ENCODE data around the gene LSP1. TPM values are rescaled to one million over a fixed set of nuclear protein-coding genes. Genes with fewer than 3 reads are reported as not detected.

Gene LSP1
- total and polyA plus RNA-seq, 12 donors, result 4.0 to 1,341 (median 278) TPM

DNA sequence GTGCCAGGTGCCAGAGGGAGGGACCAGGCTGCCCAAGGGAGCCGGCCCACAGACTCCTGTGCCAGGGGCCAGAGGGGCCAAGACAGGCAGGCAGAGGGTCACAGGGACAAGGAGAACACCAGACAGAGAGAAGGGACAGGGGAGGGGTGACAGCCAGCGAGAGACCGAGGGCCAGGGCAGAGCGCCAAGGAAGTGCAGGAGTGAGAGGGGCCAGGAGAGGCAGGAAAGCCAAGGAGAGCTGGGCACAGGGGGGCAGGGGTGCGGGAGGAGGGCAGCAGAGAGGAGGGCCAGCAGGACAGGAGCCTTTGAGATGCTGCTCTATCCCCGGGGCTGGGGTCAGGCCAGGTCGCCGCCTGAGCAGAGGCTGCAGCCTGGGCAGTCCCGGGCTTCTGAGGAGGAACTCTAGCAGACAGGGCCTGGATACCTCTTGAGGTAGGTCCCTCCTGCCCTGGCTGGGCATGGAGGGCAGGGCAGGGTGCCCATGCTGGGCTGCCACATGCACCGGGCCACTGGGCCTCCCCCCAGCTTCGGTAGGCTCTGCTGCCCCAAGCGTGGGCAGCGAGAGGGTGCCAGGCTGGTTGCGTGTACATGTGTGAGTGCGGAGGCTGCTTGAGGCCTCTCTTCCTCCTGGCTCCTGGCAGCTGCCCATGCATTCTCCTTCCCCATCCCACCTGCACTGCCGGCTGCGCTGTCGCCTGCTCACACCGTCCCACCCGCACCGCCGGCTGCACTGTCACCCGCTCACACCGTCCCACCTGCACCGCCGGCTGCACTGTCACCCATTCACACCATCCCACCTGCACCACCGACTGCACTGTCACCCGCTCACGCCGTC lies 12.2 kb downstream of the LSP1 start:
- H3K27me3 ChIP-seq, result no peaks in the 10 kb centered on the region
- no peaks in the 10 kb centered on the region for H3K36me3 ChIP-seq (replicated peaks in 1 of 2)
- H3K27ac ChIP-seq, result peak overlapping the region; percentile 78 to 97 (median 88)
- H3K4me1 ChIP-seq (replicated peaks in 1 of 2), result peaks cover 31 to 58% of the 10 kb centered on the region in 2 donors
- no peaks in the 10 kb centered on the region for H3K9me3 ChIP-seq (replicated peaks in 1 of 3)
- TF ChIP-seq POLR2A (IDR thresholded peaks at IDR 0.05), result peak in 1 of 2 donors; percentile 60
- TF ChIP-seq, protein P1, sequence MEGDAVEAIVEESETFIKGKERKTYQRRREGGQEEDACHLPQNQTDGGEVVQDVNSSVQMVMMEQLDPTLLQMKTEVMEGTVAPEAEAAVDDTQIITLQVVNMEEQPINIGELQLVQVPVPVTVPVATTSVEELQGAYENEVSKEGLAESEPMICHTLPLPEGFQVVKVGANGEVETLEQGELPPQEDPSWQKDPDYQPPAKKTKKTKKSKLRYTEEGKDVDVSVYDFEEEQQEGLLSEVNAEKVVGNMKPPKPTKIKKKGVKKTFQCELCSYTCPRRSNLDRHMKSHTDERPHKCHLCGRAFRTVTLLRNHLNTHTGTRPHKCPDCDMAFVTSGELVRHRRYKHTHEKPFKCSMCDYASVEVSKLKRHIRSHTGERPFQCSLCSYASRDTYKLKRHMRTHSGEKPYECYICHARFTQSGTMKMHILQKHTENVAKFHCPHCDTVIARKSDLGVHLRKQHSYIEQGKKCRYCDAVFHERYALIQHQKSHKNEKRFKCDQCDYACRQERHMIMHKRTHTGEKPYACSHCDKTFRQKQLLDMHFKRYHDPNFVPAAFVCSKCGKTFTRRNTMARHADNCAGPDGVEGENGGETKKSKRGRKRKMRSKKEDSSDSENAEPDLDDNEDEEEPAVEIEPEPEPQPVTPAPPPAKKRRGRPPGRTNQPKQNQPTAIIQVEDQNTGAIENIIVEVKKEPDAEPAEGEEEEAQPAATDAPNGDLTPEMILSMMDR (IDR thresholded peaks at IDR 0.05), result no peak
- peak in 6 of 7 donors; percentile 76 to 88 (median 86) for DNase-seq
- H3K4me3 ChIP-seq, result peak overlapping the region in 3 of 4 donors; percentile 29 to 60 (median 58)
- intact Hi-C loops (cut with DNase I), result no loop called here
- 33 to 63% (median 49%) methylated on average over 23 to 30 of the region's 30 CpGs for WGBS, 4 donors

DNA sequence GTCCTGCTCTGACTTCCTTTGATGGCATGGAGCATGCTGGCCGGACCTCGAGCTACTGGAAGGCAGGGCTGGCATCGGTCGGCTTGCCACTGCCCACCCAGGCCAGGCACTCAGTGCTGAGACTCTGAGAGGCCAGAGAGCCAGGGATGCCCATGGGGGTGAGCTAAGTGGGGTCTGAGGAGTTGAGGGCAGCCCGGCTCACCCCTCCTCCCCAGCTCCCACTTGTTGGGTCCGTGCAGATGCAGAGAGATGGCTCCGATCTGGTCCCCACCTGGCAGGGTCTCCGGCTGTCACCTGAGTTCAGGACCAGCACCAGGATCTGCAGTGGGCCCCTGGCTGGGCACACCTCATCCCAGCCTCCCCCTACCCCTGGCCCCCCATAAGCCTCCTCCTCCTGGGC lies 13.3 kb downstream of the LSP1 start:
- Histone ChIP-seq H3K27ac (peak overlapping the region; percentile 78 to 97 (median 88)), H3K36me3 (replicated peaks in 1 of 2) (no peaks in the 10 kb centered on the region), H3K27me3 (no peaks in the 10 kb centered on the region), H3K4me1 (replicated peaks in 1 of 2) (peaks cover 38 to 62% of the 10 kb centered on the region in 2 donors), H3K9me3 (replicated peaks in 1 of 3) (no peaks in the 10 kb centered on the region), H3K4me3 (peak overlapping the region in 2 of 4 donors; percentile 58 to 60)
- intact Hi-C loops (cut with DNase I), result no loop called here
- peak in 2 of 7 donors; percentile 45 to 50 for DNase-seq
- WGBS, 4 donors, result 44 to 60% (median 54%) methylated on average over 4 to 8 of the region's 8 CpGs
- TF ChIP-seq, protein P1 (IDR thresholded peaks at IDR 0.05), result no peak
- TF ChIP-seq POLR2A (IDR thresholded peaks at IDR 0.05), result no peak

DNA sequence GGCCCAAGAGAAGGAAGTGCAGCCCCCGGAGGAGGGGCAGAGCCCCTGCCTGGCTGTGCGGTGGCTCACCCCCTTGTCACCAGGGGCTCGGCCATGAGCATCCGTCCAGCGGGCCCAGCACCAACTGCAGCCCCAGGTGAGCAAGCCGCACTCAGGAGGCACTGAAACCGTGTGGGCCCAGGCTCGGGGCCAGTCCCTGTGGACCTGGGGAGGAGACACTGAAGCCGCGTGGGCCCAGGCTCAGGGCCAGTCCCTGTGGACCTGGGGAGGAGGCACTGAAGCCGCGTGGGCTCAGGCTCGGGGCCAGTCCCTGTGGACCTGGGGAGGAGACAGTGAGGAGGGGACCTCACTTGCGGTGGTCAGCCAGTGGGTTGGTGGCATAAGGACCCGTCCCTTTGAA lies 13.9 kb downstream of the LSP1 start:
- TF ChIP-seq, protein P1 (IDR thresholded peaks at IDR 0.05), result peak in 1 of 6 experiments; percentile 10
- TF ChIP-seq POLR2A (IDR thresholded peaks at IDR 0.05), result peak in 1 of 2 donors; percentile 36
- no peaks in the 10 kb centered on the region for H3K27me3 ChIP-seq
- peak in 2 of 7 donors; percentile 62 to 63 for DNase-seq
- no peaks in the 10 kb centered on the region for H3K9me3 ChIP-seq (replicated peaks in 1 of 3)
- intact Hi-C loops (cut with DNase I), result no loop called here
- 30 to 60% (median 46%) methylated on average over 3 to 15 of the region's 15 CpGs for WGBS, 4 donors
- peak overlapping the region in 2 of 4 donors; percentile 14 to 60 for H3K4me3 ChIP-seq
- H3K4me1 ChIP-seq (replicated peaks in 1 of 2), result peaks cover 39 to 66% of the 10 kb centered on the region in 2 donors
- H3K27ac ChIP-seq, result peak overlapping the region; percentile 19 to 97 (median 88)
- H3K36me3 ChIP-seq (replicated peaks in 1 of 2), result no peaks in the 10 kb centered on the region

DNA sequence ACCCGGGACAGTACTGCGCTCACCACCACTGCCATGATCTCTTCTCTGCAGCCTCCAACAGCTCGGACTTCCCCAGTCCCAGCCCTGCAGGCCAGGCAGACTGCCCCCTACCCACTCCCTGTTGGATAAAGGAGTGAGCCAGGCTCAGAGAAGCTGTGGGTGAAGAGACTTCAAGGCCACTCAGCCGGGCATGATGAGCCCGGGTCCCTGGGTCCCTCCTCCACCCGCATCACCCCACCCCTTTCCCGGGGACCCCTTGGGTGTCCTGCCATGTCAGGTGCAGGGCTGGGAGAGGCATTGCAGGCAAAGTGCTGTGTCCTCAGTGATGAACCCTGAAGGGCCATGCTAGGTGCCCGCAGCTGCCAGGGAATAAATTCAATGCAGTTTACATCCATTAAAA lies 14.5 kb downstream of the LSP1 start:
- no peaks in the 10 kb centered on the region for H3K27me3 ChIP-seq
- peaks cover 39 to 66% of the 10 kb centered on the region in 2 donors for H3K4me1 ChIP-seq (replicated peaks in 1 of 2)
- TF ChIP-seq POLR2A (IDR thresholded peaks at IDR 0.05), result no peak
- TF ChIP-seq, protein P1 (IDR thresholded peaks at IDR 0.05), result no peak
- peak overlapping the region in 1 of 4 donors; percentile 60 for H3K4me3 ChIP-seq
- H3K36me3 ChIP-seq (replicated peaks in 1 of 2), result no peaks in the 10 kb centered on the region
- intact Hi-C loops (cut with DNase I), result no loop called here
- H3K9me3 ChIP-seq (replicated peaks in 1 of 3), result no peaks in the 10 kb centered on the region
- H3K27ac ChIP-seq, result peak overlapping the region in 4 of 5 donors; percentile 84 to 97 (median 90)
- peak in 3 of 7 donors; percentile 46 to 62 (median 61) for DNase-seq
- WGBS, 4 donors, result 17 to 44% (median 37%) methylated on average over 3 to 8 of the region's 8 CpGs

Data from adrenal gland (tissue), 12 donors.